GM21529 (cell line): ENCODE results near the gene FAM114A1.

Experiments used
- ATAC-seq: cut with Tn5 transposase; IDR thresholded peaks from one replicate; pipeline ENCODE4 v1.9.1; 2021; ENCODE audit not compliant: unreplicated experiment

The FAM114A1 gene

DNA sequence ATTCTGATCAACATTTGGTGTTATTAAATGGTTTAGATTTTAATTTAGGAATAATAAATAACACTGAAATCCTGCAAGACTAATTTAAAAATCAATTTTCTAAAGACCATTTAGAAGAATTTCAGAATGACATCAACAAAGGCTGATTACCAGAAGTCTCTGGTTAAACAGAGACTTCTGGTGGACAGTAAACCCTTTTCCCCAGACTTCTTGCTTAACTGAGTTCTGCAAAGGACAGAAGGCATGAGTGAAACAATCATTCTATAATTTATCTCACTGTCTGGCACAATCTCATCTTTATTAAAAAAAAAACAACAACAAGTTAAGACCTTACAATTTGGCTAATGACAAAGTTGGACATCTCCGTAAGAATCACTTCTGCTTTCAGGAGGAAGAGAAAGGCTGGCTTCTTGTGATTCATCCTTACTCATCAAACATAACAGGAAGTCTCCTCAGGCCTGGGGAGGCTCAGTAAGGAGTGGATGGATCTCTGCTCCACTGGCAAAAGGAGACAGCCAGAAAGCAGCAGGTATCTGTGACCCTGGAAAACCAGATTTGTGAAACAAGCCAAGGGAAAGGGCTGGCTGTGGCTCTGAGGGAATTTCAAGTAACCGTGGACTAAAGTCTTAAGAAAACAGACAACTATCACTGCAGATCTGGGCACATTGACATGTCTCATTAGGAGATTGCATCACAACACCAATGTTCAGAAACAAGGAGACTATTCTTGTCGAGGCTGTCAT, 10.1 kb upstream of the FAM114A1 start:
- peak; percentile 74 for ATAC-seq

DNA sequence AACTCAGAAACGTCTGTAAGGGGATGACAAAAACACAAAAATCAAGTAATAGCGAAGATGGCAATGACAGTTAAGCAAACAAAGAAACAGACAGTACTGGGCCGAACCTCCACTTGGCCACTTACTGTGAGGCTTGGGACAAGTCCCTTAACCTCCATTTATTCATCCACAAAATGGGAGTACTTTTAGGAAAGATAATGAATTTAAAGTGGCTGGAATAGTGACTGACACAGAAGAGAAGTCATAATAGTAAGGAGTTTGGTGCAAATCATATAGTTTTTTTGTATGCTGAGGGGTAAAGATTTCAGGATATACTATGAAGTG, 9.5 kb upstream of the FAM114A1 start:
- no peak for ATAC-seq

DNA sequence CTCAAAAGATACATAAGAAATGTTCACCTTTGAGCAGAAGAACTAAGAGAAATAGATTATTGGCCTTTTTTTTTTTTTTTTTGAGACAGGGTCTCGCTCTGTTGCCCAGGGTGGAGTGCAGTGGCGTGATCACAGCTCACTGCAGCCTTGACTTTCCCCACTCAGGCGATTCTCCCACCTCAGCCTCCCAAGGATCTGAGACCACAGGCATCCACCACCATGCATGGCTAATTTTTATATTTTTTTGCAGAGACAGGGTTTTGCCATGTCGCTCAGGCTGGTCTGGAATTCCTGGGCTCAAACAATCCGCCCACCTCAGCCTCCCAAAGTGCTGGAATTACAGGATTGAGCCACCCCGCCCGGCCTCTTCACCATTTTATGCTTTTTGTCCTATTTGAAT, 8.1 kb upstream of the FAM114A1 start:
- ATAC-seq = no peak

DNA sequence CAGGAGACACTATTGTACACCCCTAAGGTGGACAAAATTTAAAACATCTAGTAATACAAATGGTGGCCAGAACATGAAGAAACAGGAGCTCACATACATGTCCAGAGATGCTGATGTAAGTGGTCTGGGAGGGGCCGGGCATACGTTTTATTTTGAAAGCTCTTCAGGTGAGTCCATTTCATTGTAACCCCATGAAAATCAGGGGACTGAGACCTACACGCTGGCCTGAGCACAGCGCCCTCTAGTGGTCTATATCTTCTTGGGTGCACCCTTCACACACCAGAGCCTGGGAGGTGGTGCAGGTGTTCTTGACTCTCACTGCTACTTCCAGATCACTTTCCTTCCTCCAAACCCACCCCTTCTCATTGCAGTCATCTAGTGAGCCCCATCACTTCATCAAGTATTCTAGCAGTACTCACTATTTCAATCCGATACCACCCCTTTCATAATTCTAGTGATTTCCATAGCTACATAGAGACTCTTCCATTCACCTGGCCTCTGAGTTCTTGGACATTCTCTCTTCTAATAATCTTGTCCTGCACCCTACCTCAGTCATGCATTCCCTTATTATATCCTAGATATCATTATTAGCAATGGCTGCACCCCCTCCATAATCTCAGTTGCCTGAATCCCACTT, 6.7 kb upstream of the FAM114A1 start:
- no peak for ATAC-seq

DNA sequence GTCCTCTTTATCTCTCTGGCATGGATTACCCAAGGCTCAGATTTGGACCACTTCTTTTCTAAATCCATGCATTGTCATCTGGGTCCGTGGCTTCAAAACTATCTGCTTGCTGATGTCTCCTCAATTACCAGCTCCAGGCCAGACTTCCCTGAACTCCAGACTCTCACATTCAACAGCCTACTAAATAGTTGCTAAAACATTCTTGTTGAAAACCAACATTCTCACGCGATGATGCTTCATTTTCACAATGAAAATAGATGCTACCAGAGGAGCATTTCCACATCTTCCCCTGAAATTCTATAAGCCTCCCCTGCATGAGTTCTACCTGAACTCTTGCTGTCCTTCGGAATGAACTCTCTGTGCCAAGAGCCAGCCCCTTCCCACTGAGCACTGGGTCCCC, 5.8 kb upstream of the FAM114A1 start:
- no peak for ATAC-seq

DNA sequence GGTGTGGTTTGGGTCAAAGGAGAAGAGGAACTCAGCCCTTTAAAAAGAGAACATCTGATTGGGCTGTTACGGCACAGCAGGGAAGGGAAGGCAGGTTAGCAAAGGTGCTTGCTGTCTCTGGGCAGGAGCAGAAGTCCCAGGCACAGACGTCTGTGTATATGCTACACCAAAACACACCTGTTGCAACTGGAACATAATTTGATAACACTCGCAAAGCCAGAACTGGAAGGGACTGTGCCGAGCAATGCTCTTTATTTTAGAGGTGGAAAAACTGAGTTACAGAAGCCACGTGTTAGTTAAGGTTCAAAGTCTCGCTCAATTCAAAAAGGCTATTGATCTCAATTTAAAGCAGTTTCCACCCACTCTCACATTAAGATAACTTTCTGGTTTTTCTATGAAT, 2.2 kb upstream of the FAM114A1 start:
- no peak for ATAC-seq

DNA sequence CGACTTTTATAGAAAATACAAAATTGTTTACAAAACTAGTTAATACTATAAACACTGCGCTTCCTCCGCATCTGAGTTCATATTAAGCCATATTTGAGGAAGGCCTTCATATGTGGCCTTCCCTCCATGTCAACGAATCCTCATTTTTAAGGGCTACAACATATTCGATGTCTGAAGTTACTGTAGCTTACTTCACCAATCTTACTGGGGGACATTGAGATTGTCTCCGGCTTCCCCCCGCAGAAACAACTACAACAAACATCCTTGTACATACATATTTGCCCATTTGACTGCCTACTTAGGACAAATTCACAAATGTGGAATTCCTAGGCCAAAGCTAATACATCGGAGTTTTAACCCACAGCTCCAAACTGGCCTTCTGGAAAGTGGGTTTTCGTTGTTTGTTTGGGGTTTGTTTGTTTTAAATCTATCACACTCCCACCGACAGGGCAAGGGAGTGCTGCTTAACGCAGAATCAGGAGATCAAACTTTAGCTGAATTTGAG, 581 bp upstream of the FAM114A1 start:
- no peak for ATAC-seq

DNA sequence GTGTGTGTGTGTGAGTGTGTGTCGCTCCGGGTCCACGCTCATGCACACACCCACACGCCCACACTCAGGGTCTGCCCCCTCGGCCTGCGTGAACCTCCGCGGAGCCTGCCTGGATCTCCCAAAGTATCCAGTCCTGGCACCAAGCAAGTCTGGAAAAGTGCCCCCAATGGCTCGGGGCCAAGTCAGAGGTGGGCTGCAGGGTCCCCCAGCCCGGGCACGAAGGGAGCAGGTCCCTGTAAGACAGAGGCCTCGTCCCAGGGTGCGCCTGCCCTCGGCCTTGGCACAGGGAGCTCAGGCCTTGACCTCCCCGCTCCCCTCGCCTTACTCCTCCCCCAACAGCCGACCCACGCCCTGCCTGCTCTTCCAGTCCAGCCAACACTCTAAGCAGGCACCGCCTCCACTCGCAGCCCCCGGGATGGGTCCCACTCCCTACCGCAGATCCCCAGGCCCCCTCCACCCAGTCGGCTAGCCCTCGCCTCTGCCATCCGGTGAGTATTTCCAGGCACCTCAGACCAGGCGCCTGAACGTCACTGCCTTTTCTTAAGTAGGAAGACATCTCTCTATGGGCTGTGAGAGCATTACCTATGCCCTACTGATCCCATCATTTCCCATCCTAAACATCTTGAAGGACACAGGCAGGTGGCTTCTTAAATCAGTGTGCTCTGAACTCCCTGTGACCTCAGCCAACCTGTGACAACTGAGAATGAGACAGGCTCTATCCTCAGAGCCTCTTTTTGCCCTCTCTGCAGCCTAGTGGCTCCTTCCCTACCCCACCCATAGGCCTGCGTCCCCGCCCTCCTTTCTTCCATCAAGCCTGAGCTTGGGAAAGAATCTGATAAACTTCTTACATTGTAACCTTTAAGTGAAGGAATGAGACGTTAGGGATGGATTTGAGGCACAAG, 704 bp downstream of the FAM114A1 start:
- no peak for ATAC-seq

DNA sequence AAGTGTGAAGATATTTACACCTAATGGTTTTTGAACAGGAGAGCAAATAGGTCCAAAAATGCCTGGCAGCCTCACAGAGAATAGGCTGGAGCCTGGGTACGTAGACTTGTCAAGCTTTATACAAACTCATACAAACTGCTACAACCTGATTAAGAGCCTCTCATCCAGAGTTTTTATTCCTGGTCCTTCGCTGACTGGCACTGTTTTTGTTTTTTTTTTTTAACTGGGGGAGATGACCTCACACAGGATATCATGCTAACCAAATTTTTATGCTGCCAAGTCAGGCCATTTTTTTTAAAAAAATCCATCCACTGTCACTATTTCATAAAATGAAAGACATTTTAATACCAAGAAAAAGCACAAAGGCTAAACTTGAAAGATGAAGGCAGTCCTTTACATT, 1.9 kb downstream of the FAM114A1 start:
- no peak for ATAC-seq

DNA sequence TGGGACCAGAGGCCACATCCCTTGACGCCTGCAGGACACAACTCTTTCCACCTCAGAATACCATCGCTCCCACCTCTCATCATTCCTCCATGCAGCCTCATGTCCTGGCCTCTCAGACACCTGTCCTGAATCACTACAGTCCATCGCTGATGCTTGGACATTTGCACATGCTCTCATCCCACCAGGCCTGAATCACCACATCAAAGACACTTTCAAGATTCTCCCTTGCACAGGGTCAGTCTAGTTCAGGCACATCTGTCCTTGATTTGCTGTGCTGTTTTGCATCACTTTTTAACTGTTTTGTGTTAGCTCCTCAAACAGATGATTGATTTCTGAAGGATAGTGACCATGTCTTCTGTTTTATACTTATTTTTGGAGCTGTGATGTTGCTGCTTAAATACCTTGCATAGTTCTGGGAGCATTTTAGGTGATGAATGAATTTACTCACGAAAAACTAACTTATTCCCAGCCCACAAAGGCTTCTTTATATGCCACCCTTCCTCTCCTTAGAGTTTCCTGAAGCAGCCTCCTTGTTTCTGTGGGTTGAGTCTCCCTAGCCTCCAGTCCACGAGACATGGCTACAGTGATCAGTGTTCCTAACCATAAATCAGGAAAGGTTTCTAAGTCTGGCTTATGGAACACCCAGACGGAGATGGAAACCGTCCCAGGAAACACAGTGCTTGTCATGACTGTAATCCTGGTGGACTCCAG, 2.6 kb downstream of the FAM114A1 start:
- ATAC-seq = no peak

DNA sequence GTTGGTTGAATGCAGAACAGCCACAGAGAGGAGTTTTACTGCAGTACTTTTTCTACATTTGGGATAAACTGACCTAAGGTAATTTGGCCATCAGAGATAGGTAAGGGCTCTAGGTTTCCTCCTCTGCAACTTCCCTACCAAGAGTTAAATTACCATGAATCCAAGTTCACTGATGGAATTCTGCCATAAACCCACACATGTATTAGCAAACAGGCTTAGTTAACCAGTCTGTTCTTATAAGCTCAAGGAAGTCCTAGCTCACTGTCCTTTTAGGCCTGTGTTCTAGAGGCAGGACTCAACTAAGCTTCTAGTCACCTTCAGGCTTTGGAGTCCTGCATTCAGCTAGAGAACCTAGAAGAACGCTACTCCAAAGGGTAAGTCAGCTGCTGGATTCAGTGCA, 4.0 kb downstream of the FAM114A1 start:
- ATAC-seq = no peak

DNA sequence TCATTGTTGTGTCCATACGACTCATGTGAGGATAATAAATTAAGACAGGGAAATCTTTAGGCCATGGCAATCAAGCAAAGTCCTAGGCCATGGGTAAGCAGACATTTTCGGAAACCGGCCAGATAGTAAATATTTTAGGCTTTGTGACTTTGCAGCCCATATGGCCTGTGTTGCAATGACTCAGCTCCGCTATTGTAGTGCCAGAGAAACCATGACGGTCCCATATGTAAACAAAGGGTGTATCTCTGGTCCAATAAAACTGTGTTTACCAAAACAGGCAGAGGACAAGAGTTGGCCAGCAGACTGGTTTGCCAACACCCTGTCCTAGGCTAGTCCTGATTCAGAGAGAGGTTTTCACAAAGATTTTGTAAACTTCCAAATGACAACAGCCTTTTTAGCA, 5.0 kb downstream of the FAM114A1 start:
- ATAC-seq = no peak

DNA sequence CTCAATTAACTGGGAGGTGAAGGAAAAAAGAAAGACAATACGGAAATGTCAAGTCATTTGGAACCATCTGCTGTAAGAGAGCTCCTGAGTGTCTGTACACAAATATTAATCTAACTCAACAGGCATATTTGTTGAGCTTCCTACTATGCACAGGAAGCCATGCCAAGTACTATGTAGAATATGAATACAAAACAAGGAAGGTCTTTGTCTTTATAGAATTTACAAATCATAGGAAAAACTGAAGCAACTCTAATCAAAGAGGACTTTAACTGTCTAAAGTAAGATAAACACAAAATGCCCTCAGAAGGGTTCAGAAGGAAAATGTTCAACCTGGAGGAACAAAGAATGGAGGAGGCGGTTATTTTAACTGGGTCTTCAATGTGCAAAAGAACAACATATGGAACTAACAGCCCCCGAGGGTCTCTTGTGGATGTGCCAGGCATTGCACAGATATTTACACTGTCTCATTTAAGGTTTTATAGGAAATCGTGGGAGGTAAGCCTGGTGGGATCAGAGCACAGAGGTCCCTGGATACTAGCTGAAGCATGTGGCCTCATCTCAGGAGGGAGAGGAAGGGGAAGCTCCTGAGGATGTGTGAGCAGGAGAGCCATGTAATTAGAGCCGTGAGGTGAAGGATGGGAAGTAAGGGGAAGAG, 5.8 kb downstream of the FAM114A1 start:
- no peak for ATAC-seq

DNA sequence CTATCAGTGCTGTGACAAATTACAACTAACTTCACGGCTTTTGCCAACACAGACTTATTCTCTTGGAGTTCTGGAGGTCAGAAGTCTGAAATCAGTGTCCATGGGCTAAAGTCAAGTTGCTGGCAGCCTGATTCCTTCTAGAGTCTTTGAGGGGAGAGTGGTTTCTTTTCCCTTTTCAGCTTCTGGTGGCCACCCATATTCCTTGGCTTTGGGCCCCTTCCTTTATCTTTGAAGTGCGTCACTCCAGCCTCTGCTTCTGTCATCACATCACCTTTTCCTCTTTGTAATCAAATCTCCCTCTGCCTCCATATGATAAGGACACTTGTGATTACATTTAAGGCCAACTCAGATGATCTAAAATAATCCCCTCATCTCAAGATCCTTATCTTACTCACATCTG, 9.0 kb downstream of the FAM114A1 start:
- ATAC-seq = no peak

DNA sequence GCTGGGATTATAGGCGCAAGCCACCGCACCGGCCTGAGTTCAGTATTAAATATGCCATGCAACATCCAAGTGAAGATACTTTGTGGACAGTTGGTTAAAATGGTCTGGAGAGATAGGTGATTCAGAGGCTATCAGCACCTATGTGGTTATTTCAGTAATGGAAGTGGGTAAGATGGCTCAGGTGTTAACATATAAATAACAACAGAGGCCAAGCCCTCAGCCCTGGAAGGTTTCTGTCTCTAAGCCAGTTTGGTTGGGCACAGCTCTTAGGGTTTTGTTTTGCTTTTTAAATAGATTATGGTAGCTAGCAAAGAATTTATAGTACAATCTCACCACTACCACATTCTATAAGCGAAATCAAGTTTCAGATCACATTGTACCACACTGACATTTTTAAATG, 16.6 kb downstream of the FAM114A1 start:
- no peak for ATAC-seq

DNA sequence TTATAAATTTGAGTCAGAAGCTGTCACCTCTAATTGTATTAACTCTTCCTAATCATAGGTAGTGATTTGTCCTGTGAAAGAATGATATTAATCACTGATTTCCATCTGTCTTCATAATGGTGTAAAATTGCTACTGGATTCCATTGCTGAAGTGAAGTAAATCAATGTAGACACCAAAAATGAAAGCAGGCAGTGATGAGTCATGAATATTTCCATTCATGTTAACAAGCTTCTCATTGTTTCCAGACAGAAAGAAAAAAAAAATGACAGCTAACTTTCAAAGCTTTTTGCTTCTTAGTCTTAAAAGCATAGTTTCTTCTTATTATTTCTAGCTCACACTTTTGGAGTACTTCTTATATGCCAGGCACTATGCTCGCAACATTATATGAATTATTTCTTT, 21.5 kb downstream of the FAM114A1 start:
- peak; percentile 60 for ATAC-seq

DNA sequence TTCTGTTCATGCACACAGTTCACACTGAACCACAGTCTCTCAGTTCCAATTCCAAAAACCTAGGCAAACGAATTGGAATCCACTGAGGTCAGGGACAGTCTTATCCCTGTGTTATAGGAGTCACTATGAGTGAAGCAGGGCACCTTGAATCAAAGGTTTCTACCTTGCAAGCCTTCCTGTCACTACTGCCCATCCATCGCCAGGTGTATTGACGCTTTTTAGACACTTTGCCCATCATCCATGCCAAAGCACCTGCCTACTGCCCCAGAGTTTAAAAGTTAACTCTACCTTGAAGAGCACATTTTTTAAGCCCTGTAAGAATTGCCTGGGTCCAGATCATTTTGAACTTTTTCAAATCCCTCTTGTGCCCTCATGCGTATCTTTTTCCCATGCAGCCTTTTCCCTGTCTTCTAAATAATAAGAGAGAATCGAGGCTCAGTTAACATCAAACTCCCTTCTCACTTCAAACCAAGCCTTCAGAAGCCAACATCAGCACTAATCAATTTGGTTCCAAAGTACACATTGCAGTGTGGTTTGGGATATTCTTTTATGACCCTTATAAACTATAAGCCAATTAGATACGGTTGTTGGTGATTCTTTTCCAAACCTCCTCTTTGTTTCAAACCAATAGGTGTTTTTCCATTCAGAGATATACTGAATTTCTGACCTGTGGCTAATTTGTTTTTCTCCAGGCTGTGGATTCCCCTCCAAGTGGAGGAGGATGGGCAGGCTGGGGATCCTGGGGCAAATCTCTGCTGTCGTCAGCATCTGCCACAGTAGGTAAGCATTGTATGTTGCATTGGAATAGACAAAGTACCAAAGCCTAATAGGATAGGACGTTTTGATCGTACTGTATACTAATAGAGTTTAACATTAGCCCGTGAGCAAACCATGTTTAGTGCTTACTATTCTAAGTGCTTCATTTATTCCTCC, 23.7 kb downstream of the FAM114A1 start:
- no peak for ATAC-seq

DNA sequence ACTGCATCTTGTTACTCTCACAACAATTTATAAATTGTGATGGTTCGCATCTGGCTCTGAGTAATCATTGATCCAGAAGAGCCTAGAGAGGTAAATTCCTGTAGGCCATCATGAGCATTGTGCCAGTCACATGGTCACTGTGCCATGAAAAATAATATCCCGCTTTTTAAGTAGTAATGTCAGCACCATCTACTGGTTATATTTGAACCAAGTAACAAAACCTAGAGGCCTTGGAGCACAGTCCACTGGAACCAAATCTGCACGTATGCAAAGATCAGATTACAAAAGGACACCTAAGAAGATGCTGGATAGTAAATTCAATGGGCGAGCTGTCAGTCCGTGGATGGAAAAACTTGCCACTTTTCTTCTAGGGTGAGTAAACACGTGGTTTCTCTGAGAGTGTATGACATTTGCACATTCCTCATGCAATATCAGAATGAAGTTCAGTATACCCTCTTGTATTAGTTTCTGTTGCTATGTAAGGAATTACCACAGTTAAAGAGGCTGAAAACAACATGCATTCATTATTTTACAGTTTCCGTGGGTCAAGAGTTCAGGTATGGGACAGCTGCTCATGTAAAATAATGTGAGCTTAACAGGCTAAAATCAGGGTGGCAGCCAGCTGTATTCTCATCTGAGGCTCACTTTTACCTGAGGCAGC, 26.8 kb downstream of the FAM114A1 start:
- ATAC-seq = no peak

DNA sequence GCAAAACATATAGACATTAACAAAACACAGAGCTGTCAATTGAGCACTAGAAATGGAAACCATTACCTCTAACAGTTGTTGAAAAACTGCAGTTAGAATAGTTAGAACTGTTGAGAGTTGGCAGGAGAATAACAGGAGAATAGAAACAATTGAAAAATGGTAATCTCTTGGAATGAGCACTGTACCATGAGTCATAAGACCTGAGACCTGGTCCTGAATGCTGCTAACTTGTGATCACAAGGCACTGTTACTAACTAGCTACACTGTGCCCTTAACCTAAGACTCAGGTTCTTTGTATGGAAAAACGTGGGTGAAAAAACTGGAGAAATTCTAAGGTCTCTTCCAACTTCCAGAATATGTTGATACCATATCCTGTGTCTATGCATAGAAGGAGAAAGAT, 29.3 kb downstream of the FAM114A1 start:
- no peak for ATAC-seq
